DOHH2 (cell line): ENCODE measurements around the gene UNC79.

Experiments
- CTCF ChIP-seq: fragments of 200-600 bp; sonication (generic); IDR thresholded peaks from one replicate; pipeline ENCODE4 v1.5.1; 2014; ENCODE audit warnings: antibody characterized with exemption, mild to moderate bottlenecking, low read depth, low read length; ENCODE audit not compliant: poor library complexity, severe bottlenecking
- EZH2phosphoT487 ChIP-seq: fragments of 200-600 bp; sonication (generic); IDR thresholded peaks from 2 replicates; pipeline ENCODE4 v1.6.1; 2017; ENCODE audit warnings: borderline replicate concordance, mild to moderate bottlenecking, antibody characterized with exemption, low read length, moderate library complexity, mixed read lengths

GRCh38 chr14:93713726-93714405 lies 283.1 kb downstream of the UNC79 start:
- TF ChIP-seq CTCF (no peak), EZH2phosphoT487 (no peak)
